GM12878 (cell line): Measurements from ENCODE around the gene FAM124B. TPM values are rescaled to one million over a fixed set of nuclear protein-coding genes. Genes with fewer than 3 reads are reported as not detected.

Experiments used
- ATAC-seq: fragments of 200-7000 bp; cut with Tn5 transposase; 3 replicates; pipeline ENCODE4 v1.9.1; 2020; ENCODE audit warnings: mild to moderate bottlenecking, moderate library complexity
- BruUV-seq: library from RNA; stranded (reverse); fragments of 400-500 nt; replicated peaks from 2 replicates; lab custom pipeline; 2021; lab: Mats Ljungman, UMichigan
- CTCF ChIA-PET: fragments of 300-600 bp; sonication (Branson Sonifier 250); formaldehyde crosslinking; extraction: SDS; loops from one replicate; lab custom pipeline; 2021; ENCODE audit warnings: inconsistent platforms; lab: Yijun Ruan, JAX
- POLR2A ChIA-PET: fragments of 350-600 bp; formaldehyde crosslinking; extraction: SDS; loops from one replicate; lab custom pipeline; 2021; ENCODE audit warnings: inconsistent platforms; lab: Charles Lee
- RAD21 ChIA-PET: fragments of 300-600 bp; sonication (Branson Sonifier 250); formaldehyde crosslinking; loops from one replicate; lab custom pipeline; 2023; ENCODE audit warnings: antibody characterized with exemption; ENCODE audit not compliant: unreplicated experiment; lab: Charles Lee
- SMC1A ChIA-PET: fragments of 300-600 bp; sonication (Branson Sonifier 250); formaldehyde crosslinking; loops from one replicate; lab custom pipeline; 2023; ENCODE audit not compliant: unreplicated experiment, uncharacterized antibody; lab: Charles Lee
- DNase-seq: peaks from one replicate; pipeline ENCODE4 v3.0.0-alpha.2; 2011; ENCODE audit warnings: low read depth, low spot score
- FAIRE-seq: peaks from 3 replicates; lab custom pipeline; 2011; peaks lifted over from hg19 to GRCh38; lab: Jason Lieb, UNC
- H2AFZ ChIP-seq: 2 replicates; pipeline ENCODE4 v1.6.0; 2011; ENCODE audit warnings: low read depth, low read length, control low read depth; ENCODE audit not compliant: control insufficient read depth
- H3K27ac ChIP-seq: 2 replicates; pipeline ENCODE4 v1.5.1; 2011; ENCODE audit warnings: control low read depth; ENCODE audit not compliant: control insufficient read depth, insufficient read depth
- H3K27me3 ChIP-seq, 2 experiments: replicated peaks in 1 of 2; 2 replicates each; pipeline versions ENCODE4 v1.6.0 to v1.6.1; 2011; ENCODE audit warnings: low read length in 1 of 2; ENCODE audit not compliant: control insufficient read depth in 2 of 2, insufficient read depth in 2 of 2
- H3K36me3 ChIP-seq, 2 experiments: 2 replicates each; pipeline ENCODE4 v1.5.1; 2011; ENCODE audit warnings: low read length in 1 of 2; ENCODE audit not compliant: control insufficient read depth in 2 of 2, insufficient read depth in 2 of 2
- H3K4me1 ChIP-seq: 2 replicates; pipeline ENCODE4 v1.6.1; 2011; ENCODE audit warnings: mild to moderate bottlenecking, low read length, moderate library complexity, mixed read lengths; ENCODE audit not compliant: control insufficient read depth, insufficient read depth
- H3K4me2 ChIP-seq: 2 replicates; pipeline ENCODE4 v1.6.0; 2011; ENCODE audit warnings: control low read depth; ENCODE audit not compliant: control insufficient read depth, insufficient read depth
- H3K4me3 ChIP-seq: fragments of 200-600 bp; sonication (generic); 2 replicates; pipeline ENCODE4 v1.5.1; 2016
- H3K79me2 ChIP-seq: 2 replicates; pipeline ENCODE4 v1.6.0; 2011; ENCODE audit warnings: low read length; ENCODE audit not compliant: control insufficient read depth, insufficient read depth
- H3K9ac ChIP-seq: 2 replicates; pipeline ENCODE4 v1.8.0; 2011; ENCODE audit warnings: low read length, control low read depth, mixed read lengths; ENCODE audit not compliant: control insufficient read depth, insufficient read depth
- H3K9me3 ChIP-seq: replicated peaks from 3 replicates; pipeline ENCODE4 v1.5.1; 2011; ENCODE audit warnings: mild to moderate bottlenecking, low read length; ENCODE audit not compliant: control insufficient read depth, insufficient read depth
- H4K20me1 ChIP-seq: 2 replicates; pipeline ENCODE4 v1.6.0; 2011; ENCODE audit not compliant: control insufficient read depth, insufficient read depth
- EP300 ChIP-seq, 2 experiments: fragments of 150-350 bp in 1 of 2; IDR thresholded peaks; 2 replicates each; pipeline ENCODE4 v1.6.1; 2011 to 2012; ENCODE audit warnings: low read depth in 2 of 2, low read length in 2 of 2, borderline replicate concordance in 1 of 2, improper control_type of control experiment in 1 of 2, inconsistent platforms in 1 of 2; ENCODE audit not compliant: control insufficient read depth in 1 of 2
- FOXK2 ChIP-seq: fragments of 450-650 bp; IDR thresholded peaks from 2 replicates; pipeline ENCODE4 v1.6.1; 2017; ENCODE audit warnings: mild to moderate bottlenecking, moderate library complexity
- KAT2A ChIP-seq: conservative IDR thresholded peaks from 2 replicates; pipeline ENCODE4 v1.6.1; 2011; ENCODE audit warnings: low read depth, low read length; ENCODE audit not compliant: control insufficient read depth
- NBN ChIP-seq: fragments of 450-650 bp; IDR thresholded peaks from 2 replicates; pipeline ENCODE4 v1.6.1; 2016
- NFYA ChIP-seq: IDR thresholded peaks from 2 replicates; pipeline ENCODE4 v1.6.1; 2011; ENCODE audit warnings: low read depth, mild to moderate bottlenecking, low read length, improper control_type of control experiment, borderline replicate concordance
- NKRF ChIP-seq: fragments of 450-650 bp; conservative IDR thresholded peaks from 2 replicates; pipeline ENCODE4 v1.6.1; 2017; ENCODE audit warnings: mild to moderate bottlenecking, moderate library complexity
- PAX8 ChIP-seq: fragments of 450-650 bp; IDR thresholded peaks from 2 replicates; pipeline ENCODE4 v1.6.1; 2017; ENCODE audit warnings: mild to moderate bottlenecking, moderate library complexity
- SPI1 ChIP-seq: IDR thresholded peaks from 2 replicates; pipeline ENCODE4 v1.6.1; 2011; ENCODE audit warnings: low read depth, mild to moderate bottlenecking, low read length, moderate library complexity, borderline replicate concordance; ENCODE audit not compliant: insufficient read depth
- SRF ChIP-seq, 2 experiments: IDR thresholded peaks; 2 replicates each; pipeline ENCODE4 v1.6.1; 2011; ENCODE audit warnings: low read depth in 2 of 2, low read length in 2 of 2, mild to moderate bottlenecking in 1 of 2, moderate library complexity in 1 of 2
- WGBS: methylation state at CpG from one replicate; pipeline ENCODE4 v1.1.6; 2016; ENCODE audit warnings: low lambda C conversion rate; ENCODE audit not compliant: insufficient replicate concordance, insufficient coverage; ENCODE audit errors: missing lambda C conversion rate; 5-methylcytosine and 5-hydroxymethylcytosine counted together
- in situ Hi-C: fragments of 300-500 bp; cut with MboI; formaldehyde crosslinking; loops from 9 replicates; pipeline ENCODE4 v1.14.3; 2018; ENCODE audit warnings: mixed read lengths
- intact Hi-C: fragments of 100-400 bp; cut with micrococcal nuclease; formaldehyde crosslinking; loops from one replicate; pipeline ENCODE4 v1.14.2; 2022; ENCODE audit not compliant: unreplicated experiment
- polyA plus RNA-seq, 11 experiments: library from polyadenylated mRNA; depleted of rRNA in 4 of 11; unstranded in 6 of 11; stranded (reverse) in 5 of 11; fragments of >200 nt; fragmentation: Nextera tagmentation in 4 of 11; fragmentation: Illumina TruSeq in 1 of 11; extraction: Ambion mirVana in 4 of 11; extraction: Trizol in 1 of 11; gene quantifications; 1 replicate in 1 of 11; 2 replicates in 10 of 11; pipeline versions ENCODE4 v1.2.1 to v1.2.3, GENCODE V29; 2011 to 2016; ENCODE audit warnings: inconsistent platforms in 2 of 11, missing spikeins in 2 of 11, low read depth in 1 of 11
- total RNA-seq, 4 experiments: library from RNA; depleted of rRNA in 3 of 4; stranded (reverse); fragments of >200 nt in 3 of 4; fragmentation: Illumina TruSeq in 1 of 4; extraction: Trizol in 1 of 4; gene quantifications; 2 replicates each; pipeline versions ENCODE4 v1.2.1 to v1.2.3, GENCODE V29; 2013 to 2021

FAM124B gene
- total and polyA plus RNA-seq, 10 of the 15 experiments (the other 5 are each of a cell fraction or from before 2014, with no cell fraction given): not detected

- in situ Hi-C loops: no loop called here
- H3K4me3 ChIP-seq: no peak overlapping the region
- 50% methylated on average over 5 of the region's 5 CpGs for WGBS
- H3K4me1 ChIP-seq: peaks cover 3% of the 10 kb centered on the region; the same call in 1 of the 2 replicates
- no peak overlapping the region for H3K9ac ChIP-seq
- H3K4me2 ChIP-seq: no peak overlapping the region
- FAIRE-seq (no peak), DNase-seq (no peak), ATAC-seq (no peak)
- no peak for TF ChIP-seq SRF (IDR thresholded peaks at IDR 0.05; ENCODE audit: low read depth in 2 of 2, low read length in 2 of 2)
- TF ChIP-seq FOXK2: no peak
- TF ChIP-seq NKRF: no peak
- no peak for TF ChIP-seq SPI1
- TF ChIP-seq KAT2A: no peak
- TF ChIP-seq EP300 (IDR thresholded peaks at IDR 0.05; ENCODE audit: borderline replicate concordance in 1 of 2, control insufficient read depth in 1 of 2, low read depth in 2 of 2, low read length in 2 of 2): no peak
- TF ChIP-seq PAX8: no peak
- no peak for TF ChIP-seq NBN
- no peak for TF ChIP-seq NFYA
- RAD21 ChIA-PET: no interaction called here
- no peaks in the 10 kb centered on the region for H3K79me2 ChIP-seq
- no peak overlapping the region for H3K27ac ChIP-seq
- CTCF ChIA-PET: interaction anchor here (0.6 kb wide), 1 partner anchor 32 kb away, joined by 3 read pairs; no protein-coding TSS in a partner anchor
- H3K27me3 ChIP-seq: no peaks in the 10 kb centered on the region; a peak in 1 of 4 replicates
- no peak overlapping the region for H2AFZ ChIP-seq
- H3K36me3 ChIP-seq: no peaks in the 10 kb centered on the region
- SMC1A ChIA-PET: no interaction called here
- peaks cover 2% of the 10 kb centered on the region; the same call in 2 of the 3 replicates for H3K9me3 ChIP-seq
- BruUV-seq: no TSS peak
- POLR2A ChIA-PET: interaction anchor here (0.6 kb wide), 1 partner anchor 413 kb away, joined by 4 read pairs; no protein-coding TSS in a partner anchor
- H4K20me1 ChIP-seq: no peaks in the 10 kb centered on the region
- intact Hi-C loops: no loop called here
Measured at GRCh38 chr2:224407241-224407701, 5.4 kb upstream of the FAM124B start.
